K562 (cell line): Measurements from ENCODE around the gene CENPN. TPM values are rescaled to one million over a fixed set of nuclear protein-coding genes. Genes with fewer than 3 reads are reported as not detected.
A peak's percentile ranks its signal among the peaks of the same experiment; 100 is the strongest.

Experiments
- CBFB ChIP-seq: sonication (generic); formaldehyde crosslinking; IDR thresholded peaks from 2 replicates; pipeline ENCODE4 v1.4.0; 2020; ENCODE audit warnings: mild to moderate bottlenecking, missing genetic modification reagents
- ETS2 ChIP-seq: IDR thresholded peaks from 2 replicates; pipeline ENCODE4 v1.6.1; 2016; ENCODE audit warnings: borderline replicate concordance, missing genetic modification characterization, mild to moderate bottlenecking, moderate library complexity, missing compliant biosample characterization; ENCODE audit not compliant: poor library complexity, severe bottlenecking
- GABPA ChIP-seq: fragments of 200-800 bp; sonication (Bioruptor generic); conservative IDR thresholded peaks from 2 replicates; pipeline ENCODE4 v1.6.1; 2016; ENCODE audit warnings: low read depth, missing genetic modification characterization, missing compliant biosample characterization
- KLF10 ChIP-seq: fragments of 250-450 bp; sonication (Bioruptor Pico); IDR thresholded peaks from 2 replicates; pipeline ENCODE4 v1.6.1; 2021; ENCODE audit warnings: matching md5 sums
- SAFB2 ChIP-seq: fragments of 200-400 bp; formaldehyde crosslinking; IDR thresholded peaks from 2 replicates; pipeline ENCODE4 v1.6.1; 2018; ENCODE audit warnings: borderline replicate concordance, low read length, low read depth, moderate library complexity; ENCODE audit not compliant: severe bottlenecking
- SMAD4 ChIP-seq: fragments of 250-450 bp; sonication (Bioruptor Pico); conservative IDR thresholded peaks from 2 replicates; pipeline ENCODE4 v1.8.0; 2021; ENCODE audit warnings: inconsistent platforms, mild to moderate bottlenecking, moderate library complexity
- STAG1 ChIP-seq: sonication (generic); formaldehyde crosslinking; IDR thresholded peaks from 2 replicates; pipeline ENCODE4 v1.5.0; 2020; ENCODE audit warnings: missing genetic modification reagents, borderline replicate concordance
- YY1 ChIP-seq, 3 experiments: IDR thresholded peaks; 2 replicates each; pipeline ENCODE4 v1.6.1; 2011; ENCODE audit warnings: low read length in 2 of 3, mild to moderate bottlenecking in 2 of 3, moderate library complexity in 2 of 3, borderline replicate concordance in 1 of 3, control low read depth in 1 of 3, low read depth in 1 of 3; ENCODE audit not compliant: insufficient read depth in 3 of 3, insufficient replicate concordance in 2 of 3, control insufficient read depth in 1 of 3, insufficient read length in 1 of 3; ENCODE audit errors: extremely low read depth in 1 of 3
- ZNF134 ChIP-seq: fragments of 250-450 bp; sonication (Bioruptor Pico); conservative IDR thresholded peaks from 2 replicates; pipeline ENCODE4 v1.4.0; 2020
- polyA plus RNA-seq, 8 experiments: library from polyadenylated mRNA; depleted of rRNA in 4 of 8; stranded (reverse) in 5 of 8; unstranded in 3 of 8; fragments of >200 nt; fragmentation: Nextera tagmentation in 2 of 8; fragmentation: Illumina TruSeq in 1 of 8; extraction: Ambion mirVana in 2 of 8; extraction: Trizol in 1 of 8; gene quantifications; 2 replicates each; pipeline versions ENCODE4 v1.2.1 to v1.2.3, GENCODE V29; 2011 to 2014; ENCODE audit warnings: inconsistent platforms in 1 of 8, missing spikeins in 1 of 8
- total RNA-seq, 7 experiments: library from RNA; depleted of rRNA in 6 of 7; stranded (reverse); fragments of >200 nt in 6 of 7; fragmentation: Illumina TruSeq in 2 of 7; extraction: Trizol in 2 of 7; gene quantifications; 2 replicates each; pipeline versions ENCODE4 v1.2.1 to v1.2.3, GENCODE V29; 2011 to 2021; ENCODE audit warnings: low replicate concordance in 1 of 7
- TF ChIP-seq, protein P1 (sequence below): fragments of 200-400 bp; formaldehyde crosslinking; IDR thresholded peaks from 2 replicates; pipeline ENCODE4 v1.6.1; 2017; ENCODE audit warnings: mild to moderate bottlenecking, low read depth, low read length, moderate library complexity
- TF ChIP-seq, protein P2 (sequence below): fragments of 450-650 bp; IDR thresholded peaks from 2 replicates; pipeline ENCODE4 v1.6.1; 2018; ENCODE audit warnings: mild to moderate bottlenecking, low read depth; ENCODE audit not compliant: partially characterized antibody
- TF ChIP-seq, protein P3 (sequence below): conservative IDR thresholded peaks from 2 replicates; pipeline ENCODE4 v1.6.1; 2011; ENCODE audit warnings: low read depth, mild to moderate bottlenecking, low read length; ENCODE audit not compliant: control insufficient read depth
- TF ChIP-seq, protein P4 (sequence below): fragments of 250-450 bp; sonication (Bioruptor Pico); IDR thresholded peaks from 2 replicates; pipeline ENCODE4 v1.8.0; 2022; ENCODE audit warnings: inconsistent platforms, mild to moderate bottlenecking, moderate library complexity, borderline replicate concordance
- TF ChIP-seq, protein P5 (sequence below): sonication (generic); formaldehyde crosslinking; IDR thresholded peaks from 2 replicates; pipeline ENCODE4 v1.8.1; 2023; ENCODE audit warnings: missing genetic modification reagents, mild to moderate bottlenecking, borderline replicate concordance

The CENPN gene
- total and polyA plus RNA-seq, 9 of the 15 experiments (the other 6 are each of a cell fraction or from before 2014, with no cell fraction given): 92.3 to 384 (median 140) TPM

DNA sequence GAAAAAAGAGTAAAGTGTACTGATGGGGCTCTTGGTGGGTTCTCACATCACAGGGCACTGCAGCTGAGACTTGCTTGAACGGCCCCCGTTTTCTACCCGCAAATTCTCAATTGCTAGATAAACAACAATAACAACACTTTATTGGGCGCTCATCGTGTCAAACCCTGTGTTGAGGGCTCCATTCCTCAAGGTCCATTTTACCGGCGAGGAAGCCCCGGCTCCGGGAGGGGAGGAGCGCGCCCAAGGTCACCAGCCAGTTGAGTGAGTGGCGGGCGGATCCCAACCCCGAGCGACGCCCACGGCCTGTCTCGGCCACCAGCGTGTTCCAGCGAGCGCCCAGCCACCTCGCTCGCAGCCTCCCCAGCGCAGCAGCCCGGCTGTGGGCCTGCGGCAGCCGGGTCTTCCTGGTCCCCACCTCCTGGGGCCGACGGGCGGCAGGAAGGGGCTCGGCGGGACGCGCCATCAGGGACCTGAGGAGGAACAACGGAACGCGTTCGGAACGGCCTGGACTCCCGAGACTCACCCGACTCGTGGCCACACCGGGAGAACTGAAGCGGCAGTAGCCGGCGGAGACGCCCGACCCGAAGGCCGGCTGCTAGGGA, 702 bp upstream of the CENPN start (continued):
- TF ChIP-seq, protein P1, sequence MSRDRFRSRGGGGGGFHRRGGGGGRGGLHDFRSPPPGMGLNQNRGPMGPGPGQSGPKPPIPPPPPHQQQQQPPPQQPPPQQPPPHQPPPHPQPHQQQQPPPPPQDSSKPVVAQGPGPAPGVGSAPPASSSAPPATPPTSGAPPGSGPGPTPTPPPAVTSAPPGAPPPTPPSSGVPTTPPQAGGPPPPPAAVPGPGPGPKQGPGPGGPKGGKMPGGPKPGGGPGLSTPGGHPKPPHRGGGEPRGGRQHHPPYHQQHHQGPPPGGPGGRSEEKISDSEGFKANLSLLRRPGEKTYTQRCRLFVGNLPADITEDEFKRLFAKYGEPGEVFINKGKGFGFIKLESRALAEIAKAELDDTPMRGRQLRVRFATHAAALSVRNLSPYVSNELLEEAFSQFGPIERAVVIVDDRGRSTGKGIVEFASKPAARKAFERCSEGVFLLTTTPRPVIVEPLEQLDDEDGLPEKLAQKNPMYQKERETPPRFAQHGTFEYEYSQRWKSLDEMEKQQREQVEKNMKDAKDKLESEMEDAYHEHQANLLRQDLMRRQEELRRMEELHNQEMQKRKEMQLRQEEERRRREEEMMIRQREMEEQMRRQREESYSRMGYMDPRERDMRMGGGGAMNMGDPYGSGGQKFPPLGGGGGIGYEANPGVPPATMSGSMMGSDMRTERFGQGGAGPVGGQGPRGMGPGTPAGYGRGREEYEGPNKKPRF: no peak
- TF ChIP-seq ZNF134 (CRISPR knock-in tag) (no peak), YY1 (IDR thresholded peaks at IDR 0.05; ENCODE audit: borderline replicate concordance in 1 of 3, control insufficient read depth in 1 of 3, extremely low read depth in 1 of 3, insufficient read depth in 3 of 3, insufficient read length in 1 of 3, insufficient replicate concordance in 2 of 3, low read depth in 1 of 3, low read length in 2 of 3) (peak in 1 of 3 experiments; percentile 73), STAG1 (CRISPR knock-in tag) (no peak), SAFB2 (no peak), SMAD4 (CRISPR knock-in tag) (peak; percentile 83), KLF10 (CRISPR knock-in tag) (no peak), CBFB (no peak), ETS2 (tag) (no peak), GABPA (tag) (no peak; the same call in 1 of the 2 replicates)
- TF ChIP-seq, protein P2, sequence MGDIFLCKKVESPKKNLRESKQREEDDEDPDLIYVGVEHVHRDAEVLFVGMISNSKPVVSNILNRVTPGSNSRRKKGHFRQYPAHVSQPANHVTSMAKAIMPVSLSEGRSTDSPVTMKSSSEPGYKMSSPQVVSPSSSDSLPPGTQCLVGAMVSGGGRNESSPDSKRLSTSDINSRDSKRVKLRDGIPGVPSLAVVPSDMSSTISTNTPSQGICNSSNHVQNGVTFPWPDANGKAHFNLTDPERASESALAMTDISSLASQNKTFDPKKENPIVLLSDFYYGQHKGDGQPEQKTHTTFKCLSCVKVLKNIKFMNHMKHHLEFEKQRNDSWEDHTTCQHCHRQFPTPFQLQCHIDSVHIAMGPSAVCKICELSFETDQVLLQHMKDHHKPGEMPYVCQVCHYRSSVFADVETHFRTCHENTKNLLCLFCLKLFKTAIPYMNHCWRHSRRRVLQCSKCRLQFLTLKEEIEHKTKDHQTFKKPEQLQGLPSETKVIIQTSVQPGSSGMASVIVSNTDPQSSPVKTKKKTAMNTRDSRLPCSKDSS: no peak
- TF ChIP-seq, protein P3, sequence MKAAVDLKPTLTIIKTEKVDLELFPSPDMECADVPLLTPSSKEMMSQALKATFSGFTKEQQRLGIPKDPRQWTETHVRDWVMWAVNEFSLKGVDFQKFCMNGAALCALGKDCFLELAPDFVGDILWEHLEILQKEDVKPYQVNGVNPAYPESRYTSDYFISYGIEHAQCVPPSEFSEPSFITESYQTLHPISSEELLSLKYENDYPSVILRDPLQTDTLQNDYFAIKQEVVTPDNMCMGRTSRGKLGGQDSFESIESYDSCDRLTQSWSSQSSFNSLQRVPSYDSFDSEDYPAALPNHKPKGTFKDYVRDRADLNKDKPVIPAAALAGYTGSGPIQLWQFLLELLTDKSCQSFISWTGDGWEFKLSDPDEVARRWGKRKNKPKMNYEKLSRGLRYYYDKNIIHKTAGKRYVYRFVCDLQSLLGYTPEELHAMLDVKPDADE: no peak; the same call in 1 of the 2 replicates
- TF ChIP-seq, protein P4, sequence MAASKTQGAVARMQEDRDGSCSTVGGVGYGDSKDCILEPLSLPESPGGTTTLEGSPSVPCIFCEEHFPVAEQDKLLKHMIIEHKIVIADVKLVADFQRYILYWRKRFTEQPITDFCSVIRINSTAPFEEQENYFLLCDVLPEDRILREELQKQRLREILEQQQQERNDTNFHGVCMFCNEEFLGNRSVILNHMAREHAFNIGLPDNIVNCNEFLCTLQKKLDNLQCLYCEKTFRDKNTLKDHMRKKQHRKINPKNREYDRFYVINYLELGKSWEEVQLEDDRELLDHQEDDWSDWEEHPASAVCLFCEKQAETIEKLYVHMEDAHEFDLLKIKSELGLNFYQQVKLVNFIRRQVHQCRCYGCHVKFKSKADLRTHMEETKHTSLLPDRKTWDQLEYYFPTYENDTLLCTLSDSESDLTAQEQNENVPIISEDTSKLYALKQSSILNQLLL: no peak
- TF ChIP-seq, protein P5, sequence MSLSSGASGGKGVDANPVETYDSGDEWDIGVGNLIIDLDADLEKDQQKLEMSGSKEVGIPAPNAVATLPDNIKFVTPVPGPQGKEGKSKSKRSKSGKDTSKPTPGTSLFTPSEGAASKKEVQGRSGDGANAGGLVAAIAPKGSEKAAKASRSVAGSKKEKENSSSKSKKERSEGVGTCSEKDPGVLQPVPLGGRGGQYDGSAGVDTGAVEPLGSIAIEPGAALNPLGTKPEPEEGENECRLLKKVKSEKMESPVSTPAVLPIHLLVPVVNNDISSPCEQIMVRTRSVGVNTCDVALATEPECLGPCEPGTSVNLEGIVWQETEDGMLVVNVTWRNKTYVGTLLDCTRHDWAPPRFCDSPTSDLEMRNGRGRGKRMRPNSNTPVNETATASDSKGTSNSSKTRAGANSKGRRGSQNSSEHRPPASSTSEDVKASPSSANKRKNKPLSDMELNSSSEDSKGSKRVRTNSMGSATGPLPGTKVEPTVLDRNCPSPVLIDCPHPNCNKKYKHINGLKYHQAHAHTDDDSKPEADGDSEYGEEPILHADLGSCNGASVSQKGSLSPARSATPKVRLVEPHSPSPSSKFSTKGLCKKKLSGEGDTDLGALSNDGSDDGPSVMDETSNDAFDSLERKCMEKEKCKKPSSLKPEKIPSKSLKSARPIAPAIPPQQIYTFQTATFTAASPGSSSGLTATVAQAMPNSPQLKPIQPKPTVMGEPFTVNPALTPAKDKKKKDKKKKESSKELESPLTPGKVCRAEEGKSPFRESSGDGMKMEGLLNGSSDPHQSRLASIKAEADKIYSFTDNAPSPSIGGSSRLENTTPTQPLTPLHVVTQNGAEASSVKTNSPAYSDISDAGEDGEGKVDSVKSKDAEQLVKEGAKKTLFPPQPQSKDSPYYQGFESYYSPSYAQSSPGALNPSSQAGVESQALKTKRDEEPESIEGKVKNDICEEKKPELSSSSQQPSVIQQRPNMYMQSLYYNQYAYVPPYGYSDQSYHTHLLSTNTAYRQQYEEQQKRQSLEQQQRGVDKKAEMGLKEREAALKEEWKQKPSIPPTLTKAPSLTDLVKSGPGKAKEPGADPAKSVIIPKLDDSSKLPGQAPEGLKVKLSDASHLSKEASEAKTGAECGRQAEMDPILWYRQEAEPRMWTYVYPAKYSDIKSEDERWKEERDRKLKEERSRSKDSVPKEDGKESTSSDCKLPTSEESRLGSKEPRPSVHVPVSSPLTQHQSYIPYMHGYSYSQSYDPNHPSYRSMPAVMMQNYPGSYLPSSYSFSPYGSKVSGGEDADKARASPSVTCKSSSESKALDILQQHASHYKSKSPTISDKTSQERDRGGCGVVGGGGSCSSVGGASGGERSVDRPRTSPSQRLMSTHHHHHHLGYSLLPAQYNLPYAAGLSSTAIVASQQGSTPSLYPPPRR (CRISPR knock-in tag): 0 out of 2 replicates have a peak, but pooled peaks have one; percentile 30
